Heart left ventricle (tissue), 16 donors: Measurements from ENCODE around the gene FBXL22. TPM values are rescaled to one million over a fixed set of nuclear protein-coding genes. Genes with fewer than 3 reads are reported as not detected.

Experiments used
- ATAC-seq, 4 donors: fragments of 200-7000 bp; cut with Tn5 transposase; one replicate each; pipeline ENCODE4 v1.9.1; 2020 to 2022; ENCODE audit warnings: moderate library complexity in 4 of 4, mild to moderate bottlenecking in 3 of 4, moderate number of reproducible peaks in 1 of 4
- DNase-seq, 5 donors: peaks; one replicate each; pipeline ENCODE4 v3.0.0-alpha.2; 2020
- H3K27ac ChIP-seq, 12 donors: fragments of 200-600 bp; sonication (generic) in 4 of 12; one replicate each; pipeline versions ENCODE4 v1.5.0 to v1.8.0; 2016 to 2022; ENCODE audit warnings: mild to moderate bottlenecking in 2 of 12
- H3K27me3 ChIP-seq, 9 donors: fragments of 200-600 bp; sonication (generic) in 2 of 9; one replicate each; pipeline versions ENCODE4 v1.5.1 to v1.8.0; 2016 to 2022; ENCODE audit warnings: mild to moderate bottlenecking in 3 of 9
- H3K36me3 ChIP-seq, 9 donors: fragments of 200-600 bp; sonication (generic) in 2 of 9; one replicate each; pipeline versions ENCODE4 v1.5.0 to v1.8.0; 2018 to 2022; ENCODE audit warnings: mild to moderate bottlenecking in 2 of 9
- H3K4me1 ChIP-seq, 12 donors: fragments of 200-600 bp; sonication (generic) in 4 of 12; one replicate each; pipeline versions ENCODE4 v1.5.0 to v1.8.0; 2016 to 2022; ENCODE audit warnings: mild to moderate bottlenecking in 3 of 12
- H3K4me3 ChIP-seq, 12 donors: fragments of 200-600 bp; sonication (generic) in 4 of 12; one replicate each; pipeline versions ENCODE4 v1.5.0 to v1.8.0; 2017 to 2022; ENCODE audit warnings: mild to moderate bottlenecking in 9 of 12, moderate library complexity in 4 of 12
- H3K9me3 ChIP-seq, 12 donors: fragments of 200-600 bp; sonication (generic) in 4 of 12; one replicate each; pipeline versions ENCODE4 v1.5.0 to v1.8.0; 2016 to 2022; ENCODE audit warnings: mild to moderate bottlenecking in 1 of 12
- CTCF ChIP-seq, 12 donors: fragments of 200-600 bp; sonication (generic) in 4 of 12; IDR thresholded peaks; one replicate each; pipeline versions ENCODE4 v1.5.0 to v1.8.0; 2018 to 2022; ENCODE audit warnings: antibody characterized with exemption in 12 of 12, mild to moderate bottlenecking in 5 of 12
- POLR2A ChIP-seq, 2 donors: fragments of 450-650 bp; IDR thresholded peaks; one replicate each; pipeline ENCODE4 v1.6.1; 2017; ENCODE audit warnings: antibody characterized with exemption in 2 of 2, mild to moderate bottlenecking in 2 of 2, moderate library complexity in 2 of 2
- WGBS, 4 donors: extraction: QIAGEN DNeasy Blood & Tissue Kit in 2 of 4; methylation state at CpG; one replicate each; pipeline versions ENCODE4 v1.1.5 to v1.1.7; 2013 to 2018; 5-methylcytosine and 5-hydroxymethylcytosine counted together
- intact Hi-C, 10 donors: fragments of 100-400 bp; cut with DNase I; formaldehyde crosslinking; loops; one replicate each; pipeline versions ENCODE4 v1.11.1 to v1.14.2; 2022
- polyA plus RNA-seq, 2 donors: library from polyadenylated mRNA; stranded (reverse); fragments of 200-250 nt; gene quantifications; one replicate each; pipeline ENCODE4 v1.2.3, GENCODE V29; 2013
- total RNA-seq, 9 donors: library from RNA; depleted of rRNA in 2 of 9; stranded (reverse); fragments of >200 nt in 2 of 9; fragmentation: NEBNext Ultra II Directional in 3 of 9; extraction: Animal tissue kit (Norgen Biotek cat#: 25700) in 3 of 9; gene quantifications; one replicate each; pipeline versions ENCODE4 v1.1.0 to v1.2.4, GENCODE V29; 2016 to 2023
- donor health status: ischemic (EF 13 %, LVEDD 7.1; RV severe dilation, severe dysfunction).
- donor health status: healthy with polysubstance abuse.
- donor health status: DM: no; HTN: yes; CAD: no.
- donor health status: DM: no; HTN: no; CAD: no.
- donor health status: ischemic (EF 25% LVEDD 6.9; RV normal size, moderate dysfunction).
- donor health status: ischemic (EF 25% LVEDD 5.7; RV mildly dilated, moderate dysfunction).
- donor health status: healthy.
- donor health status: DM: yes; HTN: yes; CAD: no.
- donor health status: ischemic (EF 35%, LVEDD 5.7; RV mildly dilated, moderate dysfunction).
- donor health status: nonischemic (EF 11% LVEDD 7.7; RV severe dilation, severe dysfunction).
- donor health status: DM: yes; HTN: yes; CAD: no.
- donor health status: PGD.
- donor health status: ischemic (EF 29% LVEDD 5.4; RV normal size, mild dysfunction).
- donor health status: nonischemic (EF 23%, LVEDD 6.1; RV moderate dilation, normal function).

FBXL22 gene
- total and polyA plus RNA-seq, 11 donors: 2.4 to 41.5 (median 20.7) TPM

- no peak for DNase-seq
- WGBS, 4 donors: 95 to 98% (median 96%) methylated on average over 1 of the region's 1 CpG
- Histone ChIP-seq H3K4me1 (peaks cover 0 to 5% (median 0%) of the 10 kb centered on the region in 12 donors), H3K27me3 (no peaks in the 10 kb centered on the region), H3K27ac (no peak overlapping the region), H3K4me3 (no peak overlapping the region), H3K9me3 (no peaks in the 10 kb centered on the region), H3K36me3 (peaks cover 0 to 100% (median 100%) of the 10 kb centered on the region in 9 donors)
- intact Hi-C loops: loop anchor here in 1 of 10 donors (5.0 kb wide), 1 partner anchor 33 kb away; no protein-coding TSS in a partner anchor
- no peak for ATAC-seq
- TF ChIP-seq POLR2A (IDR thresholded peaks at IDR 0.05) (no peak), CTCF (IDR thresholded peaks at IDR 0.05) (no peak)
These were observed 41.7 kb downstream of the FBXL22 start for GRCh38 chr15:63638839-63639238.

- DNase-seq (no peak), ATAC-seq (no peak)
- Histone ChIP-seq H3K27me3 (no peaks in the 10 kb centered on the region), H3K4me1 (peaks cover 0 to 5% (median 0%) of the 10 kb centered on the region in 12 donors), H3K9me3 (no peaks in the 10 kb centered on the region), H3K4me3 (no peak overlapping the region), H3K36me3 (peaks cover 0 to 100% (median 100%) of the 10 kb centered on the region in 9 donors), H3K27ac (no peak overlapping the region)
- TF ChIP-seq POLR2A (IDR thresholded peaks at IDR 0.05): no peak
- no peak for TF ChIP-seq CTCF (IDR thresholded peaks at IDR 0.05)
- 88 to 96% (median 96%) methylated on average over 3 of the region's 3 CpGs for WGBS, 4 donors
- intact Hi-C loops: loop anchor here in 1 of 10 donors (10.0 kb wide), 1 partner anchor 95 kb away; no protein-coding TSS in a partner anchor
These were observed 43.0 kb downstream of the FBXL22 start for GRCh38 chr15:63640146-63640545.

Other genes with a start within 250 kb of the FBXL22 start
- gene CA12, start 215.5 kb upstream of the FBXL22 start, total RNA-seq: 1 to 10 TPM in 2 of 9 donors, under 1 TPM in 4, not detected in 3; 0.12 to 5.2 (median 0.25) TPM
- 1 to 10 TPM in 1 of 2 donors, under 1 TPM in 1; 0.04 to 1.5 TPM for gene CA12, start 215.5 kb upstream of the FBXL22 start, polyA plus RNA-seq
- 10 to 100 TPM; 14.3 to 30.8 (median 18.4) TPM for gene USP3, start 92.8 kb upstream of the FBXL22 start, total RNA-seq
- 10 to 100 TPM in 1 of 2 donors, 1 to 10 TPM in 1; 7.1 to 10.5 TPM for gene USP3, start 92.8 kb upstream of the FBXL22 start, polyA plus RNA-seq
- gene HERC1, start 236.6 kb downstream of the FBXL22 start, total RNA-seq: 100 to 1,000 TPM in 5 of 9 donors, 10 to 100 TPM in 4; 51.8 to 149 (median 105) TPM
- gene HERC1, start 236.6 kb downstream of the FBXL22 start, polyA plus RNA-seq: 10 to 100 TPM; 24.8 to 41.8 TPM